ENCODE data around the gene PPP1R13B.

The PPP1R13B gene

GRCh38 chr14:103738166-103738565 is 109.2 kb downstream of the PPP1R13B start:
- no peak overlapping the region for H3K4me3 ChIP-seq (ENCODE audit: low read depth, low read length)
- no peak for TF ChIP-seq CTCF (IDR thresholded peaks at IDR 0.05; ENCODE audit: control insufficient read depth, extremely low read depth, insufficient read depth)
- DNase-seq (ENCODE audit: low read depth) = no peak

DNA sequence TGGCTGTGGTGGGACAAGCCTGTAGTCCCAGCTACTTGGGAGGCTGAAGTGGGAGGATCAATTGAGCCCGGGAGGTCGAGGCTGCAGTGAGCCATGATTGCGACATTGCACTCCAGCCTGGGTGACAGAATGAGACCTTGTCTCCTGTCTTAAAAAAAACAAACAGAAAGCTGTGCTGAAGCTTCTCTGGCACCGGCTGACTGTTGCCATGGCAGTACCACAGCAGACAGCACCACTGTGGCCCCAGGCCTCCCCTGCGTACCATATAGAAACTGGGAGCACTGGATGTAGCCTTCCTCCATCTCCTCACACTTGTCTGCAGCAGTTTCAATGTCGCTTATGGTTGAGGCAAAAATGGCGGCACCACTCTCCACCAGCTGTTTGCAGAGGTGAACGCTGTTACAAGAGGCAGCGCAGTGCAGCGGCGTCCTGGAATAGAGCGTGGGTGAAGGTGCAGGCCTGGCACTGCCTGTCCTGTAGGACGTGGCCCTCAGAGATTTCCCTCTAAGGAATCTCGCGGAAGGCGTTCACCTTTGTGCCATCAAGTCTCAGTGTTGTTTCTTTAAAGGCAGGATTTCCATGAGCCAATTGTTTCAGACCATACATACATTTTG is 109.8 kb downstream of the PPP1R13B start:
- TF ChIP-seq CTCF (IDR thresholded peaks at IDR 0.05; ENCODE audit: control insufficient read depth, extremely low read depth, insufficient read depth) = no peak
- H3K4me3 ChIP-seq (ENCODE audit: low read depth, low read length) = no peak overlapping the region
- no peak for DNase-seq (ENCODE audit: low read depth)

GRCh38 chr14:103736546-103737431 is 110.6 kb downstream of the PPP1R13B start:
- no peak for DNase-seq (ENCODE audit: low read depth)
- no peak overlapping the region for H3K4me3 ChIP-seq (ENCODE audit: low read depth, low read length)
- no peak for TF ChIP-seq CTCF (IDR thresholded peaks at IDR 0.05; ENCODE audit: control insufficient read depth, extremely low read depth, insufficient read depth)

GRCh38 chr14:103735815-103736545 is 111.4 kb downstream of the PPP1R13B start:
- no peak overlapping the region for H3K4me3 ChIP-seq (ENCODE audit: low read depth, low read length)
- no peak for TF ChIP-seq CTCF (IDR thresholded peaks at IDR 0.05; ENCODE audit: control insufficient read depth, extremely low read depth, insufficient read depth)
- DNase-seq (ENCODE audit: low read depth) = peak; percentile 83

- H3K4me3 ChIP-seq (ENCODE audit: low read depth, low read length) = no peak overlapping the region
- TF ChIP-seq CTCF (IDR thresholded peaks at IDR 0.05; ENCODE audit: control insufficient read depth, extremely low read depth, insufficient read depth) = no peak
- no peak for DNase-seq (ENCODE audit: low read depth)
These were observed 111.9 kb downstream of the PPP1R13B start for GRCh38 chr14:103735439-103735814.

GRCh38 chr14:103735022-103735421 is 112.4 kb downstream of the PPP1R13B start:
- TF ChIP-seq CTCF (IDR thresholded peaks at IDR 0.05; ENCODE audit: control insufficient read depth, extremely low read depth, insufficient read depth) = no peak
- H3K4me3 ChIP-seq (ENCODE audit: low read depth, low read length) = no peak overlapping the region

More at GRCh38 chr14:103735022-103735421, 112.4 kb downstream of the PPP1R13B start:
- DNase-seq (ENCODE audit: low read depth) = no peak

Measured in LNCaP clone FGC (cell line).